Activated CD4-positive, alpha-beta T cell treated with anti-CD3 and anti-CD28 coated beads for 1 hour (primary cell): ENCODE results near the gene NGDN.

Experiments
- DNase-seq: peaks from one replicate; pipeline ENCODE4 v3.0.0-alpha.2; 2020

Gene NGDN

DNA sequence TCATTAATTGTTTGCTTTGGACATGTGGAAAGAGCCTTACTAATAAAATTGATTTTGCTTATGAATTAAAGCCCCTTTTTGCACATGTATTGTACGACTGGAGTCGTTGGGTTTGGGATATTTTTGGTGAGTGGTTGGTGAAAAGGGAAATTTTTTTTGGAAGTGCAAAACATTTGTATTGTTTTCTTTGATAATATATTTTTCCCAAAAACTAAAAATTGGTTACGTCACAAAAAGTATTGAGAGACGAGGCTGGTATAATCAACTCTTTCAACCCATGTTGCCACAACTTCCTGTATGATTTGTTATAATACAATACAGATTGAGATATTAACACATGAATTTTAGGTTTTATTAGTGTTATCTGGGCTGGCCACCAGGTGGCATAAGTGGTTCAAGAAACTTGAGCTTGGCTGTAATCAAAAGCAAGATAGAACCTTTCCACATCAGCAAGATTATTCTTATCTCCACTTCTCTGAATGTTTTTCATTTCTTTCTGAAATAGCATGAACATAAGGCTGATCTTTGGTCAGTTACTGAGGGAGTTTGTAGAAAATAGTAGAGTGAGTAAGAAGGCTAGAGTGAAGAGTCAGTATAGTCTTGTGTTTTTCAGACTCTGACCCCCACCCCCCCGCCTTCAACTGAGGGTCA lies 8.7 kb downstream of the NGDN start:
- peak; percentile 38 for DNase-seq

DNA sequence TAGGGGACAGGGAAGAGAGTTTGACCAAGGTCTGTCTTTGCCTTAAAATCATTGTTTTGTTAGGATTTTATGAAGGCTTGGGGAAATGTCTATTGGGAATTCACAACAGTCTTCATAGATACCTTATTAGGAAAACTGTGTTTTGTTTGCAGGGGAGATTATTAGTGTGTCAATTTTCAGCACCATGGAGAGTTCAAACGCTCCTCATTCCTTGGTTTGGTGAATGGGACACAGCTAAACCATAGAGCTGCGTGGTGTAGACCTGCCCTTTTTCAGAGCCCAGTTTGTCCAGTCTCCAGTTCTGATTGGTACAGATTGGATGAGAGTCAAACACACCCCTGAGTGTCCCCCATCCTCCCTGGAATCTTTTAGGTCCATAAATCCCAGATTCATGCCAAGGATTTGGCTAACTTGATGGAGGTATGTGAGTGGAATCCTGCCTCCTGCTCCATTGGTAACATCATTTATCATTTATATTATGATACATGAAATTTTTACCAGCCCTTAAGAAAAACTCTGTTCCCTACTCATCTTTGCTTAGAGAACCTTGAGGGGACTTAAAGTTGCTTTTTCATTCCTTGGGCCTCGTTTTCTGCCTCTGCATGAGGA lies 12.0 kb downstream of the NGDN start:
- no peak for DNase-seq

GRCh38 chr14:23481979-23482822 lies 12.7 kb downstream of the NGDN start:
- no peak for DNase-seq

DNA sequence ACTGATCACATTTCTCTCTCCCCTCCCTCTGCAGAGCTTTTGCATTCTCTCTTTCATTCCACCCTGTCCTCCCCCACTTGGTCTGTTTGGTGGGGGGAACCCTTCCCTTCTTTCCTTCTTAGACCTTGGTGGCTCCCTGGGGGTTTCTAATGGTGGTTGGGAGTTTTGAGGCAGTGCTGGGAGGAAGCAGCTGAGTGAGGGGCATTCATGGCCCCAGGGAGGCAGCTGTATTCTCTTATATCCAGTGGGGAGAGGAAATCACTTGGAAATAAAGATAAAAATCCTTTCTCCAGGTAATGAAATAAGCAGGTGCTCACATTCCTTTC lies 13.3 kb downstream of the NGDN start:
- DNase-seq, result no peak

GRCh38 chr14:23483236-23483854 lies 13.8 kb downstream of the NGDN start:
- DNase-seq, result no peak

DNA sequence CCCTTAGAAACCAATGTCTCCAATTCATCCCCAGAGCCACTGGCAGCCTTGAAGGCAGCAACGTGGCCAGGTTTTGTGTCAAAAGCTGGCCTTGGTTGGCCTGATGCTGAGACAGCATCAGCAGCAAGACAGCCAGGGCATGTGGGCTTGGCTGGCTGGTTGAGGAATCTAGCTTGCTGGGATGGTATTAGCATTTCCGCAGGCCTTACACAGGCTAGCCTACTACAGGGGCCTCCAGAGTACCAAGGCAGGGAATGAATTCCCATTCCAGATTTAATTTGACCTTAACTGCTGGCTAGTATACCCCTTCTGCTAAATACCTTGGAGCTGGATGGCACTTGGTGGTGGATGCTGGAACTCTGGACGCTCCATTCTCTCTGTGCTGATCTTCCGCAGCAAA lies 15.8 kb downstream of the NGDN start:
- DNase-seq, result no peak

DNA sequence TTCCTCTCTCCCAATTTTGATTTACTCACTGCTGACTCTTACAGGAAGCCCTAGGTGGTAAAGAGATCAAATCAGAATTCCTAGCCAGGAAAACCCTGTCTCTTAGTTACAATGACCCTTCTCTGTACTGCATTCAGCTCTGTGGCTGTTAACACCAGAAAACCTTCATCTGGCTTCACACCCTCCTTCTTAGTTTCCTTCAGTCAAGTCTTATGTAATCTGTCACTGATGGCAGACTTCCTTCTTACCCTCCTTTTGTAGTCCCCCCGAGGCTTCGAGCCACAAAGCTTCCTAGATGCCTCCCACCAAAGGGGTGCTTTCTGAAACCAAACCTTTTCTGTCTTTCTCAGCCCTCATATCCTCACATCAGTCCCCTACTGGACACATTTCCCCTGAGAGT lies 16.5 kb downstream of the NGDN start:
- no peak for DNase-seq

- no peak for DNase-seq
These were observed 17.7 kb downstream of the NGDN start for GRCh38 chr14:23487216-23487615.

DNA sequence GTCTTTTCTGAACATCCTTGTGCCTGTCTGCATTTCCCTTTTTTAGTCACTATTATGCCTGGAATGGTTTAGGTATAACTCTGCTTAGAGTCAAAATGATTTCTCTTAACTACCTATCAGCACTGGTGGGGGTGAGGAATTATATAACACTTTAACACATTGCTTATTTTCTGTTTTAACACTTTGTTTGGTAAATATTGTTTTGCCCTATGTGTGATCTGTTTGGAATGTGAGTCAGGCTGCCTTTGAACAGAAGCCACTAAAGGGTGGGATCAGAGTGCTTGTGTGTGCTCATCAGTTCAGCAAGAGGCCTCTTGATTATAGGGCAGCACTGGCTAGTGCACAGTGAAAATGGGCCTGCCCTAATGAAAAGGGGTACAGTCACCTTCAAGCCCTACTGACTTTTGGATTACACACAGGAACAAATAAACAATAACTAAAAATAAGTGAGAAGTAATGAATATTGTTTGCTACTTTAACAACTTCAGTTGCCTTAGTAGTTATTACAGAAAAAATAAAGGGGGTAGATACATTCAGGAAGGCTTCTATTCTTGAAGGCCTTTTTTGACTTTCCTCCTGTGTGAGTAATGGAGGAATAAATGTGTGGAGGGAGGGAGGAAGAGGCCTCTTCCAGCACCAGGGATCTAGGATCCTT lies 23.2 kb downstream of the NGDN start:
- DNase-seq, result no peak

- DNase-seq, result no peak
These were observed 24.7 kb downstream of the NGDN start for GRCh38 chr14:23494223-23494622.

DNA sequence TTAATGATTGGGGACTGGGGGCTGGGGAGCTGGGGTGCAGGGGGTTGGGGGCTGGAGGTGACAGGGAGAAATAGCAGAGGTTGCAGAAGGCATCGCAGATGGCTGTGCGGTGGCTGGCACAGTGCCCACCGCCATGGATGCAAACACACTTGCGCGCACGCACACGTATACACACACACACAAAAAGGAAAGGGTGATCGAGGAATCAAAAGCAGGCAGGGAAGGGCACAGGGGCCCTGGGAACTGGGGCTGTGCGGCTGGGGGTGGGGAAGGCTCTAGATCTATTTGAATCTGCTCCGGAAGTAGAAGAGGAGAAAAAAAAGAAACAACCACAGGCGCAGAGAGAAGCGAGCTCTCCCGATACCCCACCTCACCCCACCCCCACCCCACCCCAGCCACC lies 42.7 kb downstream of the NGDN start:
- no peak for DNase-seq

DNA sequence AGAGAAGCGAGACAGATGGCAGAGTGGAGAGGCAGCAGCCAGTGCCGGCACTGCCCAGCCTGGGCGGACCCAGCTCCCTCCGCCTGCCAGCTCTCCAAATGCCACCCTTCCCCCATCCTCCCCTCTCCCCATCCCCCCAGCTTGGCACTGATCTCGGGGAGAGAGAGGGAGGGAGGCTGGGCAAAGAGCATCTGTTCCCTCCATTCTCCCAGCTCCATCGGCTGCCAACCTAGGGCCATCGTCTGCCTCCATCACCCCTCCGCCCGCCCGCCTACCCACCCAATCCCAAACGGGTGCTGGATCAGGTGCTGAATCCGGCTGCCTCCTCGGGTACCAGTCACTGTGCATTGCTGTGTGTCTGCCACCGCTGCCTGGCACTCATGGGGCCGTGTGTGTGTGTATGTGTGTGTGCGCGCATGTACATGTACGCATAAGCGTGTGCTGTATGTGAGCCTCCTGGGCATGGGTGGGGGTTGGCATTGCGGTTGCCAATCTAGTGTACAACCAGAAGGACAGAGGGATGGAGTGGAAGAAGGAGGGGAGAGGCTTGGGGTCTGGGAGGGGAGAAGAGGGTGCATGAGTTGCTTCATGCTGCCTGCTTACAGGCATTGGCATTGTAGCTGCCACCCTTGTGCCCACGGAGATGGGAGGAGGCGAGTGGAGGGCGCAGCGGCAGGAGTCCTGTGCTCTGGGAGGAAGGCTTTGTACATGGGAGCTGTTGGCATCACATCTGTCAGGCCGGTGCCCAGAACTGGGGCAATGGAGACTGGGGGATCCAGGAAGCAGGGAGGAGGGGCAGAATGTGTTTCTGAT lies 43.7 kb downstream of the NGDN start:
- DNase-seq, result no peak

DNA sequence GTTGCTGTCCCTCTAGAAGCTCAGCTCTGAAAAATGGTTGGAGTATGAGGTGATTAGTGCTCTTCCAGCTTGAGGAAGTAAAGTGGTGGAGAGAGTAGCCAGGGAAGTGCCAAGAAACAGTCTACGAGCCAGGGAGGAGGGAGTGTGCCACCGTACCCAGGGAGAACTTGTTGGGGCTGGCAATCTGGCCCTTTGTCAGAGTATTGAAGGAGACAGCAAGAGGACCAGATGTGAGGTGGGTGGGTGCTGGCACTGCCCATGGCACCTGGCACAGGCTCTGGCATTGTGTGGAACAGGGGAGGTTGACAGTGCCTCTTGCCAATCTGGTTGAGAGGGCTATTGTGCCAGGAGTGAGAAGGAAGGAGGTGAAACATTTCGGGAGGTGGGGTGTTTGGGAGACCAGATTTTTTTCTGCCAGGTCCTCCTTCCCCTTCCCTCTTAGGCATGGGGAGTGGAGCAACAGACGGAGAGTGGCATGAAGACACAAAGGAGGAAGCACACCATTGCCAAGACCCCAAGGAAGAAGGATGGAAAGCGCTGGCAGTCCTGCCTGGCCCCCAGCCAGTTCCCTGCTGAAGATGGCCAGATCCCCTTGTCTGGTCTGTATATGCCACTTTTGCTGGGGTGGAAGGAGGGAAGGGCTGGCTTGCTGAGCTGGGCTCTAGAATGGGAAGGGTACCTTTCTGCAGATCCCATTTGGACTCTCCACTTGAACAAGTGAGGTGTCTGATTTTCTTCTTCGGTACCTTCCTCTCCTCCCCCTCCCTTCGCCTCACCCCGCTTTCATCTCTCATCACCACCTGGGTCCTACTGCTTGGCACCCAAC lies 44.5 kb downstream of the NGDN start:
- DNase-seq, result no peak

DNA sequence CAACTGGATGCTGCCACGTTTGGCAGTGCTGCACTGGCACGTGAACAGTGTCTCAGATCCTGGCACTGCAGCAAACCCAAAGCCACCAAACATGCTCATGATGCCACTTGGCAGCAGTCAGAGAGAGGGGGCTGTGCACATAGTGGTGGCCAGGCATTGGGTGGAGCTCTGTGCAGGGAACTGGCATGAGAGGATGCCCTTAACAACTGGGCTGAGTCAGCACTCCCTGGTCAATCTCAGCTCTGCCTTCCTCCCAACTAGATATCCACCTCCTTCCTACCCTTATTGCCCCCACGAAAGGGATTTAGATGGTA lies 45.1 kb downstream of the NGDN start:
- no peak for DNase-seq

DNA sequence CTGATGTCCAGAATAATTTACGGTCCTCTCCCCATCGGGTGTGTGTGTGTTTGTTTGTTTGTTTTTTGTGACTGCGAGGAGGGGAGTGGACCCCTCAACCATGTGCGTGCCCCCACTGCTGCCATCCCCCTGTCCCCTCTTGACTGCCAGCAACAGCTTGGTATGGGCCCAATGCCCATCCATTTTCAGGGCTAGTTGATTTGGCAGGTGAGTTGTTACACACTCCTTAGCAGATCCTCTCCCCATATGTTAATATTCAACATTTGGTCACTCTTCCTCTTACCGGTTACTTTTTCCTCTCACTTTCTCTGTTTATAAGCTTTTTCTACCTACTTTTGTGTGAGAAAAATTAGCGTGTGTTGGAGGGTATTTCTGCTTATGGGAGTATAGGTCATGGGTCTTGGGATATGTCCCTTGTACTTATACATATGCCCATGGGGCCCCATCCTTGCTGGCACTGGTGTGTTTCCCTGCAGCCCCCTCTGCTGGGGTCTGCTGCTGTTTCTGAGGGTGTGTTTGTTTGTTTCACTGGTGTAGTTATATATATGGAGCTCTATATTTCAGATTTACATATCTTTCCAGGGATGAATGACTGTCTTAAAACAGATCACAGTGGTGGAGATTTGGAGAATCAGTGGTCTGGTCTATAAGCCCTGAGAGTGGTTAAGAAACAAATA lies 48.3 kb downstream of the NGDN start:
- no peak for DNase-seq

GRCh38 chr14:23518709-23519108 lies 49.2 kb downstream of the NGDN start:
- no peak for DNase-seq

- no peak for DNase-seq
These were observed 51.5 kb downstream of the NGDN start for GRCh38 chr14:23520899-23521533.

- no peak for DNase-seq
These were observed 52.5 kb downstream of the NGDN start for GRCh38 chr14:23521785-23522640.

DNA sequence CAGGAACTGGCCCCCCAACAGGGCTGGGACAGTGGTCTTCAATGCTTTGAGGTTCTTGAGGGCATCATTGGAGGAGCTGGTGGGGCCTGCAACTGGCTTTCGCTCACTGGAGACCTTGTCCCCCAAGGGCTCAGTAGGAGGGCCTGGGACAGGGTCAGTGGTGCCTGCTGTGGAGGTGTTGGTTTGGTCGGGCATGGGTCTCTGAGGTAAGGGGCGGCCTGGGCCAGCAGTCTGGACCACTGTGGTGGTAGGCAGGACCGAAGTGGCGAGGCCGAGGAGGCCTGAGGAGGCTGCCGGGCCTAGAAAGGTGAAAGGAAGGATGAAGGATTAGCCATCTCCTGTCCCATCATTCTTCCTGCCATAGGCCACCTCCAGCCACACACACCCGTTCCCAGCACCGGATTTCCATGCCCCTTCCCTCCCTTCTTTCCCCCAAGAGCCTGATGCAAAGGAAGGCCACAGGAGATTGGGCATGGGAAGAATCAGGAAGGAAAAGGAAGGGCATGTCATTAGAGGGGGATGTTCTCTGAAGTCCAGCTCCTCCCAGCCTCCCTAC lies 53.2 kb downstream of the NGDN start:
- DNase-seq, result no peak
